HepG2 (cell line): ENCODE results near the gene VPS13D. TPM values are rescaled to one million over a fixed set of nuclear protein-coding genes. Genes with fewer than 3 reads are reported as not detected.

Experiments used
- CHCHD3 ChIP-seq: sonication (generic); formaldehyde crosslinking; IDR thresholded peaks from 2 replicates; pipeline ENCODE4 v1.8.0; 2022; ENCODE audit warnings: mild to moderate bottlenecking, missing genetic modification reagents, moderate library complexity
- EZH2 ChIP-seq: conservative IDR thresholded peaks from 2 replicates; pipeline ENCODE4 v1.6.1; 2012; ENCODE audit warnings: mild to moderate bottlenecking, low read depth, low read length, moderate library complexity
- FOXJ3 ChIP-seq: sonication (generic); formaldehyde crosslinking; IDR thresholded peaks from 2 replicates; pipeline ENCODE4 v1.4.0; 2020; ENCODE audit warnings: missing genetic modification reagents, mild to moderate bottlenecking, borderline replicate concordance
- HDAC2 ChIP-seq: sonication (generic); formaldehyde crosslinking; IDR thresholded peaks from 2 replicates; pipeline ENCODE4 v1.4.0; 2020; ENCODE audit warnings: missing genetic modification reagents
- JUNB ChIP-seq: sonication (generic); formaldehyde crosslinking; IDR thresholded peaks from 2 replicates; pipeline ENCODE4 v1.8.0; 2022; ENCODE audit warnings: missing genetic modification reagents, mild to moderate bottlenecking, borderline replicate concordance
- NFKBIZ ChIP-seq: IDR thresholded peaks from 2 replicates; pipeline ENCODE4 v1.6.1; 2018; ENCODE audit warnings: missing genetic modification reagents, missing compliant biosample characterization
- SAP130 ChIP-seq: IDR thresholded peaks from 2 replicates; pipeline ENCODE4 v1.6.1; 2016; ENCODE audit warnings: low read depth
- SNRNP70 ChIP-seq: fragments of 200-400 bp; formaldehyde crosslinking; IDR thresholded peaks from 2 replicates; pipeline ENCODE4 v1.6.1; 2017; ENCODE audit warnings: mild to moderate bottlenecking, low read depth, low read length, moderate library complexity
- TMF1 ChIP-seq: sonication (generic); formaldehyde crosslinking; IDR thresholded peaks from 2 replicates; pipeline ENCODE4 v1.8.1; 2022; ENCODE audit warnings: low read depth, missing genetic modification reagents
- ZBTB1 ChIP-seq: sonication (generic); formaldehyde crosslinking; IDR thresholded peaks from 2 replicates; pipeline ENCODE4 v1.4.0; 2020; ENCODE audit warnings: missing genetic modification reagents, borderline replicate concordance
- ZFYVE20 ChIP-seq: sonication (generic); formaldehyde crosslinking; IDR thresholded peaks from 2 replicates; pipeline ENCODE4 v1.8.0; 2023; ENCODE audit warnings: low read depth, mild to moderate bottlenecking, moderate library complexity, missing genetic modification reagents, borderline replicate concordance
- ZMYM3 ChIP-seq: sonication (generic); formaldehyde crosslinking; IDR thresholded peaks from 2 replicates; pipeline ENCODE4 v1.5.1; 2020; ENCODE audit warnings: mild to moderate bottlenecking, missing genetic modification reagents
- ZNF230 ChIP-seq: sonication (generic); formaldehyde crosslinking; IDR thresholded peaks from 2 replicates; pipeline ENCODE4 v1.4.0; 2020; ENCODE audit warnings: mild to moderate bottlenecking, missing genetic modification reagents
- ZNF260 ChIP-seq: sonication (generic); formaldehyde crosslinking; IDR thresholded peaks from 2 replicates; pipeline ENCODE4 v1.4.0; 2020; ENCODE audit warnings: missing genetic modification reagents, low read depth, mild to moderate bottlenecking, borderline replicate concordance
- ZNF282 ChIP-seq: fragments of 450-650 bp; IDR thresholded peaks from 2 replicates; pipeline ENCODE4 v1.6.1; 2018; ENCODE audit not compliant: partially characterized antibody
- ZNF292 ChIP-seq: sonication (generic); formaldehyde crosslinking; IDR thresholded peaks from 2 replicates; pipeline ENCODE4 v1.8.1; 2022; ENCODE audit warnings: mild to moderate bottlenecking, low read depth, missing genetic modification reagents, borderline replicate concordance
- ZNF354B ChIP-seq: sonication (generic); formaldehyde crosslinking; IDR thresholded peaks from 2 replicates; pipeline ENCODE4 v1.8.0; 2022; ENCODE audit warnings: mild to moderate bottlenecking, missing genetic modification reagents
- ZNF614 ChIP-seq: IDR thresholded peaks from 2 replicates; pipeline ENCODE4 v1.6.1; 2018; ENCODE audit warnings: missing biosample characterization, missing genetic modification reagents, inconsistent platforms, borderline replicate concordance
- ZNF724P ChIP-seq: sonication (generic); formaldehyde crosslinking; IDR thresholded peaks from 2 replicates; pipeline ENCODE4 v1.8.0; 2022; ENCODE audit warnings: missing genetic modification reagents, borderline replicate concordance
- ZSCAN12 ChIP-seq: sonication (generic); formaldehyde crosslinking; IDR thresholded peaks from 2 replicates; pipeline ENCODE4 v1.9.0; 2021; ENCODE audit warnings: mild to moderate bottlenecking, missing genetic modification reagents
- polyA plus RNA-seq, 8 experiments: library from polyadenylated mRNA; depleted of rRNA in 3 of 8; stranded (reverse) in 7 of 8; unstranded in 1 of 8; fragments of >200 nt; fragmentation: Illumina TruSeq in 4 of 8; extraction: Trizol in 4 of 8; gene quantifications; 2 replicates each; pipeline versions ENCODE4 v1.2.1 to v1.2.3, GENCODE V29; 2011 to 2016; ENCODE audit warnings: low read depth in 4 of 8, missing spikeins in 1 of 8, mixed read lengths in 1 of 8; ENCODE audit not compliant: insufficient read depth in 1 of 8
- total RNA-seq, 5 experiments: library from RNA; depleted of rRNA; stranded (reverse); fragments of >200 nt; fragmentation: Illumina TruSeq; extraction: Trizol; gene quantifications; 2 replicates each; pipeline ENCODE4 v1.2.3, GENCODE V29; 2016; ENCODE audit warnings: low read depth in 1 of 5
- TF ChIP-seq, protein P1 (sequence below), 2 experiments: sonication (generic) in 1 of 2; formaldehyde crosslinking in 1 of 2; IDR thresholded peaks; 2 replicates each; pipeline versions ENCODE4 v1.4.0 to v1.6.1; 2018 to 2020; ENCODE audit warnings: missing genetic modification reagents in 2 of 2, borderline replicate concordance in 1 of 2, low read depth in 1 of 2, mild to moderate bottlenecking in 1 of 2, missing biosample characterization in 1 of 2
- TF ChIP-seq, protein P2 (sequence below): IDR thresholded peaks from 2 replicates; pipeline ENCODE4 v1.6.1; 2016; ENCODE audit warnings: low read depth
- TF ChIP-seq, protein P3 (sequence below): sonication (generic); formaldehyde crosslinking; IDR thresholded peaks from 2 replicates; pipeline ENCODE4 v1.5.0; 2020; ENCODE audit warnings: missing genetic modification reagents, mild to moderate bottlenecking, borderline replicate concordance
- TF ChIP-seq, protein P4 (sequence below): IDR thresholded peaks from 2 replicates; pipeline ENCODE4 v1.6.1; 2016; ENCODE audit warnings: mild to moderate bottlenecking, missing biosample characterization, missing genetic modification reagents

Gene VPS13D
- total and polyA plus RNA-seq, 2 of the 13 experiments (the other 11 are each of a cell fraction or from before 2014, with no cell fraction given), result 8.6 to 13.9 TPM

DNA sequence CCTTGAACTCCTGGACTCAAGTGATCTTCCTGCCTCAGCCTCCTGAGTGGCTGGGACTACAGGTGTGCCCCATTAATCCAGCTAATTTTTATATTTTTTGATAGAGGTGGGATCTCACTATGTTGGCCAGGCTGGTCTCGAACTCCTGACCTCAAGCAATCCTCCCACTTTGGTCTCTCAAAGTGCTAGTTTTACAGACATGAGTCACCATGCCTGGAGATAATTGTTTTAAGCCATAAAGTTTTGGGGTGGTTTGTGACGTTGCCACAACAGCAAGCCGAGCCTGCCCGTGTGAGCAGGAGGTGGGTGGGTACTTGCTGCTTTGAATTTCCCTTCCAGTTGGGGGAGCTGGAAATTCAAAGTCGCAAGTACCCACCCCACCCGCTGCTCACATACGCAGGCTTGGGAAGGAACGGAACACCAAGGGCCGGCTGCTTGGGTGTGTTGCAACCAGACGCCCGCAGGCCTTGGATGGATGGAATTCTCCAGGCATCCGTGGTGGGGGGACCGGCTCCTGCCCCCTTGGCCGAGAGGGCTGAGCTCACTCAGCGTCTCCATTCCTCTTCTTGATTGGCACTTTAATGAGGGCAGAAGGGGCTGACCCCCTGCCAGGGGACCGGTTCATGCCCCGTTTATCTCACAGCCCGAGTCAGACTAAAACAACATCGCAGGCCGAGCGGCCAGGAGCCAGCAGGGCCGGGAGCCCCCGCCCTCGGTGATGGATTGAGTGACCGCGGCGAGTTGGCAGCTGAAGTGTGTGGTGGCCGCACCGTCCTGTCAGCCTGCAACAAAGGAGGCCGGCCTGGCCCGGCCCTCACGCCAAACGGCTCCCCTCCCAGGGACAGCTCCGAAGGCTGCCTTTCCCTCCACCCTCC lies 310.1 kb downstream of the VPS13D start (continued):
- TF ChIP-seq, protein P1, sequence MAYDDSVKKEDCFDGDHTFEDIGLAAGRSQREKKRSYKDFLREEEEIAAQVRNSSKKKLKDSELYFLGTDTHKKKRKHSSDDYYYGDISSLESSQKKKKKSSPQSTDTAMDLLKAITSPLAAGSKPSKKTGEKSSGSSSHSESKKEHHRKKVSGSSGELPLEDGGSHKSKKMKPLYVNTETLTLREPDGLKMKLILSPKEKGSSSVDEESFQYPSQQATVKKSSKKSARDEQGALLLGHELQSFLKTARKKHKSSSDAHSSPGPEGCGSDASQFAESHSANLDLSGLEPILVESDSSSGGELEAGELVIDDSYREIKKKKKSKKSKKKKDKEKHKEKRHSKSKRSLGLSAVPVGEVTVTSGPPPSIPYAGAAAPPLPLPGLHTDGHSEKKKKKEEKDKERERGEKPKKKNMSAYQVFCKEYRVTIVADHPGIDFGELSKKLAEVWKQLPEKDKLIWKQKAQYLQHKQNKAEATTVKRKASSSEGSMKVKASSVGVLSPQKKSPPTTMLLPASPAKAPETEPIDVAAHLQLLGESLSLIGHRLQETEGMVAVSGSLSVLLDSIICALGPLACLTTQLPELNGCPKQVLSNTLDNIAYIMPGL (CRISPR knock-in tag; IDR thresholded peaks at IDR 0.05; ENCODE audit: borderline replicate concordance in 1 of 2, low read depth in 1 of 2), result 0 out of 4 replicates have a peak, but pooled peaks of 1 of the 2 experiments have one; percentile 25
- TF ChIP-seq ZSCAN12 (CRISPR knock-in tag) (no peak), ZNF260 (CRISPR knock-in tag) (no peak), NFKBIZ (CRISPR knock-in tag) (no peak), EZH2 (no peak), ZNF230 (CRISPR knock-in tag) (no peak), HDAC2 (CRISPR knock-in tag) (no peak), CHCHD3 (CRISPR knock-in tag) (no peak), SNRNP70 (no peak), ZNF614 (CRISPR knock-in tag) (no peak), ZNF292 (peak; percentile 87), ZNF354B (CRISPR knock-in tag) (no peak), ZNF282 (no peak), FOXJ3 (no peak), ZFYVE20 (CRISPR knock-in tag) (no peak), SAP130 (CRISPR knock-in tag) (peak; percentile 29), JUNB (CRISPR knock-in tag) (no peak), ZNF724P (CRISPR knock-in tag) (no peak), TMF1 (CRISPR knock-in tag) (no peak), ZMYM3 (peak; percentile 68; the same call in 1 of the 2 replicates), ZBTB1 (CRISPR knock-in tag) (no peak)
- TF ChIP-seq, protein P2, sequence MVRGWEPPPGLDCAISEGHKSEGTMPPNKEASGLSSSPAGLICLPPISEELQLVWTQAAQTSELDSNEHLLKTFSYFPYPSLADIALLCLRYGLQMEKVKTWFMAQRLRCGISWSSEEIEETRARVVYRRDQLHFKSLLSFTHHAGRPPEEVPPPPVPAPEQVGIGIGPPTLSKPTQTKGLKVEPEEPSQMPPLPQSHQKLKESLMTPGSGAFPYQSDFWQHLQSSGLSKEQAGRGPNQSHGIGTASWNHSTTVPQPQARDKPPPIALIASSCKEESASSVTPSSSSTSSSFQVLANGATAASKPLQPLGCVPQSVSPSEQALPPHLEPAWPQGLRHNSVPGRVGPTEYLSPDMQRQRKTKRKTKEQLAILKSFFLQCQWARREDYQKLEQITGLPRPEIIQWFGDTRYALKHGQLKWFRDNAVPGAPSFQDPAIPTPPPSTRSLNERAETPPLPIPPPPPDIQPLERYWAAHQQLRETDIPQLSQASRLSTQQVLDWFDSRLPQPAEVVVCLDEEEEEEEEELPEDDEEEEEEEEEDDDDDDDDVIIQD (CRISPR knock-in tag), result no peak
- TF ChIP-seq, protein P3, sequence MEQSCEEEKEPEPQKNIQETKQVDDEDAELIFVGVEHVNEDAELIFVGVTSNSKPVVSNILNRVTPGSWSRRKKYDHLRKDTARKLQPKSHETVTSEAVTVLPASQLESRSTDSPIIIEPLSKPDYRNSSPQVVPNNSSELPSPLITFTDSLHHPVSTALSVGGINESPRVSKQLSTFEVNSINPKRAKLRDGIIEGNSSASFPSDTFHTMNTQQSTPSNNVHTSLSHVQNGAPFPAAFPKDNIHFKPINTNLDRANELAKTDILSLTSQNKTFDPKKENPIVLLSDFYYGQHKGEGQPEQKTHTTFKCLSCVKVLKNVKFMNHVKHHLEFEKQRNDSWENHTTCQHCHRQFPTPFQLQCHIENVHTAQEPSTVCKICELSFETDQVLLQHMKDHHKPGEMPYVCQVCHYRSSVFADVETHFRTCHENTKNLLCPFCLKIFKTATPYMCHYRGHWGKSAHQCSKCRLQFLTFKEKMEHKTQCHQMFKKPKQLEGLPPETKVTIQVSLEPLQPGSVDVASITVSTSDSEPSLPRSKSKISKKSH, result 0 out of 2 replicates have a peak, but pooled peaks have one; percentile 46
- TF ChIP-seq, protein P4, sequence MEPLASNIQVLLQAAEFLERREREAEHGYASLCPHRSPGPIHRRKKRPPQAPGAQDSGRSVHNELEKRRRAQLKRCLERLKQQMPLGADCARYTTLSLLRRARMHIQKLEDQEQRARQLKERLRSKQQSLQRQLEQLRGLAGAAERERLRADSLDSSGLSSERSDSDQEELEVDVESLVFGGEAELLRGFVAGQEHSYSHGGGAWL, result 0 out of 2 replicates have a peak, but pooled peaks have one; percentile 28
